ENCODE results near the gene RCAN1.

- TF ChIP-seq CTCF (IDR thresholded peaks at IDR 0.05; ENCODE audit: insufficient read depth, low read depth, low read length) (no peak), EZH2 (IDR thresholded peaks at IDR 0.05; ENCODE audit: insufficient read depth, low read length) (no peak)
Measured at GRCh38 chr21:34649400-34649799, 34.5 kb upstream of the RCAN1 start.
